ENCODE results near the gene SNX8.
A peak's percentile ranks its signal among the peaks of the same experiment; 100 is the strongest.

Gene SNX8

DNA sequence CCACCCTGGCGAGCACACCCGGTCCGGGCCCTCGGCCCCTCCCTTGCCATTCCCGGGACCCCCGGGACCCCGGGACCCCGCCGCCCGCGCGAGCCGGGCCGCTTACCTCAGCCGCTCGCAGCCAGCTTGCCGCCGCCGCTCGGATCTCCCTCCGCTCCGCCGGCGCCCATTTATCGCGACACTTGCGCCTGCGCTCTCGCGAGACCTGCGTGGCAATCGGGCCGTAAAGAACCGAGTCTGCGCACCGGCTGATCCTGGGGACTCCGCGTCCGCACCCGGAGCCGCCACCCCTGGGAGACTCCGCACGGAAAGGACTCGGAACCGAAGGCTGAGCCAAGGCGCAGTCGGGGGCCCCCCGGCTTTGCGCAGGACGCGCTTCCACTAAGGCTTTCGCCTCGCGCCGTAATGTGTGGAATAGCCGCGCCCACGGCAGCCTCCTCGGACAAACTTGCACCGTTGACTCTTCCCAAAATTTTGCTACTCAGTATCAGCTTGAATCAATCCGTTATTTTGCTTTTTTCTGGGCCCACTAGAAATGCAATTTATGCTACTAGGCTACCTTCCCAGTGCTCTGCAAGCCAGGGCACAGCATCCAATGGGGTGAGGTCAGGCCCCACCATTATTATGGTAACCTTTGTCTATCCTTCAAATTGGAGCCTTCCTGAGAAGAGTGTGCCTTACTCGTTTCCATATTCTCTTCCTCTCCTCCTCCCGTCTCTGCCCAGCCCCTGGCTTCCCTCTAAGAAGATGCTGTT, 81.3 kb downstream of the SNX8 start, which contains the start of gene MAD1L1:
TSS of gene MAD1L1 (minus strand) at position 180 of the 755 bp plus-strand sequence. CDS start 2,812 bp downstream, outside the sequence.
- peak; percentile 92 for ATAC-seq (replicated peaks)
- peak; percentile 85 to 88 (median 86) for DNase-seq
- no peaks in the 10 kb centered on the region for H3K9me3 Mint-ChIP-seq
- H3K27ac Mint-ChIP-seq: peak within 1 kb of the TSS; percentile 88
- peak within 1 kb of the TSS; percentile 89 to 91 for H3K4me3 Mint-ChIP-seq
- peaks cover 28% of the 10 kb centered on the region in 2 donors for H3K4me1 Mint-ChIP-seq (ENCODE audit: low read depth in 2 of 2)
- H3K36me3 Mint-ChIP-seq (ENCODE audit: insufficient read depth): peaks cover 37% of the 10 kb centered on the region
- no peaks in the 10 kb centered on the region for H3K27me3 Mint-ChIP-seq

DNA sequence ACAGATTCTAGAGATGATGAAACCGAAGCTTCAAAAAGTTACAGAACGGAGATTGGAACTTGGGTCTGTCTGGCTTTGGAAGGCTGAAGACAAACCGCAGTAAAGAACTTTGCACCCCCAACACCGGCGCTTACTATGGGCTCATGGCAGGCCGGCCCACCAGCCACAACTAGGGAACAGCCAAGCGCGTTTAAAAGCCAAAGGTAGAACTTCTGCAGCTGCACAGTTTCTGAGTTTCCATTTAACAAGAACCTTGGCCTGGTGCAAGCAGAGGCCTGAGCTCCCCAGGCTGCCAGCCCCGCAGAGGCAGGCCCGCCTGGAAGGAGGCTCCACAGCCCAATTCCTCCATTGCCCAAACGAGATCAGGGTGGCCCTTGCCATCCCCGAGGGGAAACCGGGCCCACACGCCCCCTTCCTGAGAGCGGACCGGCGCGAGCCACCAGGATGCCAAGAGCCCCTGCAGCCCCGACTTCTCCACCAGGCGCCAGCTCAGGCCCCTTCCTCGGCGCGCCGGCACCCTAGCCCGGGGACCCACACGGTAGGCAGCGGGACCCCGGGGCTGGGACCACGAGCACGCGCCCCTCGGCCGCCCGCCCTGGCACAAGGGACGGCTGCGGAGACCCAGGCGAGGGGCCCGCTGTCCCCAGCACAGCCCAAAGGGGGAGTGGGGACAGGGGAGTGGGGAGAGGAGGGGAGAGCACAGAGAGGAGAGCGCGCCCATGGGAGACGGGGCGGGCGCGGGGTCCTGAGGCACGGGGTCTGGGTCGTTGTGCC, 82.1 kb downstream of the SNX8 start:
- Mint-ChIP-seq H3K4me1 (ENCODE audit: low read depth in 2 of 2) (peaks cover 27 to 28% of the 10 kb centered on the region in 2 donors), H3K27me3 (no peaks in the 10 kb centered on the region), H3K27ac (peak overlapping the region; percentile 81 to 88), H3K36me3 (ENCODE audit: insufficient read depth) (peaks cover 34% of the 10 kb centered on the region), H3K4me3 (peak overlapping the region; percentile 89 to 91), H3K9me3 (no peaks in the 10 kb centered on the region)
- ATAC-seq (replicated peaks) (peak; percentile 58), DNase-seq (peak in 2 of 3 experiments; percentile 10 to 22)

DNA sequence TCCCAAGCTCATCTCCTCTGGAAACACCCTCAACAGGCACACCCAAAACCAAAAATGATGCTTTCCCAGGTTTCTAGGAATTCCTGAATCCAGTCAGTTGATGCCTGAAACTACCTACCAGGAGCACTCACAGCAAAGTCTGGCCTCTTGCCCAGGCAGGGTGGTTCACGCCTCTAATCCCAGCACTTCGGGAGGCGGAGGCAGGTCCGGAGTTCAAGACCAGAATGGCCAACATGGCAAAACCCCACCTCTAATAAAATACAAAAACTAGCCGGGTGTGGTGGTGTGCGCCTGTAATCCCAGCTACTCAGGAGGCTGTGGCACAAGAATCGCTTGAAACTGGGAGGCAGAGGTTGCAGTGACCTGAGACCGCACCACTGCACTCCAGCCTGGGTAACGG, 83.4 kb downstream of the SNX8 start:
- peak overlapping the region in 1 of 2 donors; percentile 31 for H3K4me3 Mint-ChIP-seq
- H3K9me3 Mint-ChIP-seq: no peaks in the 10 kb centered on the region
- no peaks in the 10 kb centered on the region for H3K27me3 Mint-ChIP-seq
- DNase-seq (no peak), ATAC-seq (replicated peaks) (no peak)
- H3K36me3 Mint-ChIP-seq (ENCODE audit: insufficient read depth): peaks cover 31% of the 10 kb centered on the region
- H3K27ac Mint-ChIP-seq: no peak overlapping the region
- peaks cover 28% of the 10 kb centered on the region in 2 donors for H3K4me1 Mint-ChIP-seq (ENCODE audit: low read depth in 2 of 2)

DNA sequence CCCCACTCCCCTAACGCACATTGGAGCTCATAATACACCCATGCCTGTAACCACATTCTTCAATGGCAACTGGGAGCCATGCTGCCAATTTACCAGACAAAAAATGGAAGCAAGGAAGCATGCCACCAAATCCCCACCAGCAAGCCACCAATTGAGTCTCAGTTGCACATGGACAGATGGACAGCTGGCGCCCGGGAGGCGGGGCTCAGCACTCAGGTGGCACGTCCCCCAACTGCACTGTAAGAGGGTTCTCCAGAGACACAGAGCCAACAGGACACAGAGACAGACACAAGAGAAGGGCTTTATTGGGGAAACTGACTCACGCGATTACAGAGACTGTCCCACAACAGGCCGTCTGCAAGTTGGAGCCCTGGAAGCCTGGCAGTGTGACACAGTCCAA, 84.0 kb downstream of the SNX8 start:
- Mint-ChIP-seq H3K36me3 (ENCODE audit: insufficient read depth) (peaks cover 35% of the 10 kb centered on the region), H3K4me1 (ENCODE audit: low read depth in 2 of 2) (peaks cover 28 to 30% of the 10 kb centered on the region in 2 donors), H3K4me3 (peak overlapping the region in 1 of 2 donors; percentile 38), H3K27ac (no peak overlapping the region), H3K9me3 (no peaks in the 10 kb centered on the region), H3K27me3 (no peaks in the 10 kb centered on the region)
- DNase-seq: no peak
- no peak for ATAC-seq (replicated peaks)

DNA sequence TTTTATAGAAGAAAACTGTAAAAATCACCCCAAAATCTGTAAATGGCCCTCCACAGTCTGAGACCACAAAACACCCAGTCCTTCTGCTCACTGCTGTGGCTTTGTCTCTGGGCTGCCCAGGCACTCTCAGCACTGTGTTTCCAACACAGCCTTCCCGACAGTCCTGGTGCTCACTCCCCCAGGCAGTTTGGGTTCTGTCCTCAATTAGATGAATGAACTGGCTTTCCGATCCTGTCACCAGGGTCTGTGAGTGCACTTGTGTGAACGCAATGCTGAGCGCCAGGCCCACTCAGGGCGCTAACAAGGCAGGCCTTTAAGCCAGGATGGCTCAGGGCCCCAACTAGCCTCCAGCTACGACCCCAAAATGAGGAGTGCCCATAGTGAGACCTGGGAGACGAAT, 84.8 kb downstream of the SNX8 start:
- no peak overlapping the region for H3K4me3 Mint-ChIP-seq
- no peaks in the 10 kb centered on the region for H3K27me3 Mint-ChIP-seq
- H3K9me3 Mint-ChIP-seq: no peaks in the 10 kb centered on the region
- no peak overlapping the region for H3K27ac Mint-ChIP-seq
- ATAC-seq (replicated peaks) (no peak), DNase-seq (no peak)
- peaks cover 28% of the 10 kb centered on the region for H3K36me3 Mint-ChIP-seq (ENCODE audit: insufficient read depth)
- peaks cover 23 to 30% of the 10 kb centered on the region in 2 donors for H3K4me1 Mint-ChIP-seq (ENCODE audit: low read depth in 2 of 2)

DNA sequence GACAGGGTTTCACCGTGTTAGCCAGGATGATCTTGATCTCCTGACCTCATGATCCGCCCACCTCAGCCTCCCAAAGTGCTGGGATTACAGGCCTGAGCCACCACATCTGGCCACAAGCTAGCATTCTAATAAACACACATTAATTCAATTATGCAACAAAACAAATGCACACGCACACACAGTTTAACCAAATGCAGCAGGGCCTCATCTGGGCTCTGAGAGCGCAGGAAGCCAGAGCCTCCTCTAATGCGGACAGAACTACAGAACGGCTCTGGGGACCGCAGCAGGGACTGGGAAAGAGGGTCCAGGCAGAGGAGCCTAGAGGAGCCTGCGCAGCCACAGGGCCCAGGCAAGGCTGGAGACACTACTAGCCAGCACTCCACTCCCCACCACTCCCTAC, 85.3 kb downstream of the SNX8 start:
- ATAC-seq (replicated peaks): no peak

DNA sequence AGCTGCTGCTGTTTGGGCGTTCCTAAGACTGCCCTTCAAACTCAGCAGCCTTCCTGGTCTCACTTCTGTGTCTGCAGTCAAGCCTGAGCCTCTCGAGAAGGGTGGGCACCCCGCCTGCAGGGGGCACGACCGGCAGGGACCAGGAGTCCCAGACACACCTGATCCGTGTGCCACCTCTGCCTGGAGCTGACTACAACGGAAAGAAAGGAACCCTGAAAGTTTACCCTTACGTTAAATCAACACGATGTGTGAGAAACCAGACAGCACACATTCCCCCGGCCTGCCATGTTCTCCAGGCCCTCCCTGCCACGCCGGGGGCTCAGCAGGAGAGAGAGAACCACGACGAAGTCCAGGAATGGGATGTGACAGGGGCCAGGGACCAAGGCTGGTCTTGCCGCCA, 86.5 kb downstream of the SNX8 start:
- Mint-ChIP-seq H3K27me3 (no peaks in the 10 kb centered on the region), H3K36me3 (ENCODE audit: insufficient read depth) (peaks cover 19% of the 10 kb centered on the region), H3K4me3 (no peak overlapping the region), H3K9me3 (no peaks in the 10 kb centered on the region), H3K27ac (peak overlapping the region in 1 of 2 donors; percentile 7), H3K4me1 (ENCODE audit: low read depth in 2 of 2) (peaks cover 16 to 31% of the 10 kb centered on the region in 2 donors)
- DNase-seq (no peak), ATAC-seq (replicated peaks) (no peak)

More for the DNA sequence above, 85.3 kb downstream of the SNX8 start:
- Mint-ChIP-seq H3K4me1 (ENCODE audit: low read depth in 2 of 2) (peaks cover 23 to 35% of the 10 kb centered on the region in 2 donors), H3K27ac (no peak overlapping the region), H3K9me3 (no peaks in the 10 kb centered on the region), H3K4me3 (no peak overlapping the region), H3K27me3 (no peaks in the 10 kb centered on the region), H3K36me3 (ENCODE audit: insufficient read depth) (peaks cover 27% of the 10 kb centered on the region)
- no peak for DNase-seq

DNA sequence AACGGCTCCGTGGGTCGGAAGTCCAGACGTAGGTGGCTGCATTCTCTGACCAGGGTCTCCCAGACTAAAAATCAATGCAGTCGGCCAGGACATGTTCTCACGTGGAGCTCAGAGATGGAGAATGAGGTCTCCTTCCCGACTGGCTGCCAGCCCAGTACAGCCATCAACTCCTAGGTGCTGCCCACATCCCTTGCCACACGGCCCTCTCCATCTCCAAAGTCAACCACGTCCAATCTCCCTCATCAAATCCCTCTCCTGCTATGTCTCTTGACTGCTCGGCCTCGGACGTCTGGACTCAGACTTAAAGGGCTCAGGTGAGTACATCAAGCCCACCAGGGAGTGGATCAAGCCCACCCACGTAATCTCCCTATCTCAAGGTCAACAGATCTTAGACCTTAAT, 88.4 kb downstream of the SNX8 start:
- H3K4me1 Mint-ChIP-seq (ENCODE audit: low read depth in 2 of 2): peaks cover 13 to 23% of the 10 kb centered on the region in 2 donors
- no peak overlapping the region for H3K4me3 Mint-ChIP-seq
- H3K9me3 Mint-ChIP-seq: no peaks in the 10 kb centered on the region
- ATAC-seq (replicated peaks) (no peak), DNase-seq (no peak)
- H3K27me3 Mint-ChIP-seq: no peaks in the 10 kb centered on the region
- H3K27ac Mint-ChIP-seq: peak overlapping the region in 1 of 2 donors; percentile 59
- H3K36me3 Mint-ChIP-seq (ENCODE audit: insufficient read depth): peaks cover 23% of the 10 kb centered on the region

DNA sequence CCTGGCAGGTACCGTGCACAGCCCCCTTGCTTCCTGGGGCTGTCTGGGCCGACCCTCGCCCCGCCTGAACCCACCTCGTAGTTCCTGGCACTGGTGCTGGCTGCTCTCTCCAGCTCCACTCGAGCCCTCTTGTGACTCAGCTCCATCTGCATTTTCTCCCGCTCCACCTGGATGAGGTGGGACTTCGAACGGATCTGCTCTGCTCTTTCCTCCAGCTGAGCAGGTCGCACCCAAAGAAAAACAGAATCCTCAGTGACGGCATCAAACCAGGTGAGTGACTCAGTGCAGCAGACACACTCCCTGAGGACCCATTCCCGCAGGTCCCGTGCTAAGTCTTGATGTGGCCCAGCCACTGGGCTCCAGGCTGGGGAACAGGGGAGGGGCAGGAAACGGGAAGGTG, 88.9 kb downstream of the SNX8 start:
- no peak overlapping the region for H3K4me3 Mint-ChIP-seq
- peak overlapping the region in 1 of 2 donors; percentile 59 for H3K27ac Mint-ChIP-seq
- ATAC-seq (replicated peaks): no peak
- H3K27me3 Mint-ChIP-seq: no peaks in the 10 kb centered on the region
- H3K4me1 Mint-ChIP-seq (ENCODE audit: low read depth in 2 of 2): peaks cover 13 to 23% of the 10 kb centered on the region in 2 donors
- H3K9me3 Mint-ChIP-seq: no peaks in the 10 kb centered on the region
- DNase-seq: no peak
- peaks cover 23% of the 10 kb centered on the region for H3K36me3 Mint-ChIP-seq (ENCODE audit: insufficient read depth)

DNA sequence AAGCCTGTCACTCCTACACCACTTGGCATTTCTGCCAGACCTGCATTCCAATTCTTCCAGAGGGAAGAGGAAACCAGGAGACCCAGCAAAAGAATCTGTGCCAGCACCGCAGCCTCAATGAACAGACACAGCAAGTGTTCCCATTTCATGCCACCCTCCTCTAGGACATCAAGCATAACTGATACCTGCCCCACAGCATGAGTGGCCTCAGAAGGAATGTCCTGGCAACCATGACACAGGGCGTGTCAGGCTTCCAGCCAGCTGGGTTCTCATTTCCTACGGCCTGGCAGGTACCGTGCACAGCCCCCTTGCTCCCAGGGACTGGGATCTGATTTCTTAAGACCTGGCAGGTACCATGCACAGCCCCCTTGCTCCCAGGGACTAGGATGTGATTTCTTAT, 89.3 kb downstream of the SNX8 start:
- peaks cover 9 to 19% of the 10 kb centered on the region in 2 donors for H3K4me1 Mint-ChIP-seq (ENCODE audit: low read depth in 2 of 2)
- H3K36me3 Mint-ChIP-seq (ENCODE audit: insufficient read depth): peaks cover 23% of the 10 kb centered on the region
- H3K4me3 Mint-ChIP-seq: no peak overlapping the region
- no peaks in the 10 kb centered on the region for H3K27me3 Mint-ChIP-seq
- DNase-seq: no peak
- ATAC-seq (replicated peaks): no peak
- no peaks in the 10 kb centered on the region for H3K9me3 Mint-ChIP-seq
- H3K27ac Mint-ChIP-seq: peak overlapping the region in 1 of 2 donors; percentile 59

DNA sequence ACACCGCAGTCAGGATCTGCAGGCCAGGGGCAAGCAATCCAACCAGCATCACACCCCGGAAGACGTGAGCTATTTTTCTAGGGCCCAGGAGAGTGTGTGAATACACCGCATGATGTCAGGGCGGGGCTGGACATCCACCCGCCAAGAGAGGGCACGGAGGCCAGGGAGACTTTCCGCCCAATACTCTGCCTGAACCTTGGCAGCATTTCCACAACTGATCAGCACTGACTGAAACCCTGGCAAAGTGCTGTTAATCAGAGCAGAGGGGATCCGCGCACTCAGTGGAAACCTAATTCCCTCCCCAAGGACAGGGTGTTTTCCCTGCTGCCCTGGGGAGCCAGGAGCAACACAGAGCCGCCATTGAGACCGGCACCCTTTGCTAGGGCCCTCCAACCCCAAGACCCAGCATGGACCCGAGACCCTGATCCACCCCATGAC, 89.7 kb downstream of the SNX8 start:
- Mint-ChIP-seq H3K4me1 (ENCODE audit: low read depth in 2 of 2) (peaks cover 5 to 15% of the 10 kb centered on the region in 2 donors), H3K27ac (no peak overlapping the region), H3K36me3 (ENCODE audit: insufficient read depth) (peaks cover 21% of the 10 kb centered on the region), H3K4me3 (no peak overlapping the region), H3K27me3 (no peaks in the 10 kb centered on the region), H3K9me3 (no peaks in the 10 kb centered on the region)
- no peak for ATAC-seq (replicated peaks)
- no peak for DNase-seq

DNA sequence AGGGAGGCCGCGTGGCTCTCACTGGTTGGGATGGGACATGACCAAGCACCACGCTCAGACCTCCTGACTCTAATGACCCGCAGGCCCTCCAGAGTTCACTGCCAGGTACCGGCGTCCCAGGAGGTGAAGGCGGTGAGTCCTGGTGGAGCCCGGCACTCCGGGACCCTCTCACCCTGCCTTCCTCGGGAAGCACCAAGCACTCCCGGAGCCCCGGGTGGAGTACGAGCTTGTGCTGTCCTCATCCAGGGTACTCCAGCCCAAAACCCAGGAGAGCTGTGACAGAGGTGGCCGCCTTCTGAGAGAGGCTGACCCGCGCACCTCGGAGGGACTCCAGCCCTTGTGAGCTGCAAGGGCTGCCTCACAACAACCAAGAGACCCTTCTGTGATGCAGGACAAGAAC, 90.9 kb downstream of the SNX8 start:
- no peaks in the 10 kb centered on the region for H3K27me3 Mint-ChIP-seq
- no peak overlapping the region for H3K4me3 Mint-ChIP-seq
- H3K4me1 Mint-ChIP-seq (ENCODE audit: low read depth in 2 of 2): peaks cover 3 to 13% of the 10 kb centered on the region in 2 donors
- no peak for DNase-seq
- H3K27ac Mint-ChIP-seq: no peak overlapping the region
- H3K9me3 Mint-ChIP-seq: no peaks in the 10 kb centered on the region
- ATAC-seq (replicated peaks): no peak
- H3K36me3 Mint-ChIP-seq (ENCODE audit: insufficient read depth): peaks cover 14% of the 10 kb centered on the region

DNA sequence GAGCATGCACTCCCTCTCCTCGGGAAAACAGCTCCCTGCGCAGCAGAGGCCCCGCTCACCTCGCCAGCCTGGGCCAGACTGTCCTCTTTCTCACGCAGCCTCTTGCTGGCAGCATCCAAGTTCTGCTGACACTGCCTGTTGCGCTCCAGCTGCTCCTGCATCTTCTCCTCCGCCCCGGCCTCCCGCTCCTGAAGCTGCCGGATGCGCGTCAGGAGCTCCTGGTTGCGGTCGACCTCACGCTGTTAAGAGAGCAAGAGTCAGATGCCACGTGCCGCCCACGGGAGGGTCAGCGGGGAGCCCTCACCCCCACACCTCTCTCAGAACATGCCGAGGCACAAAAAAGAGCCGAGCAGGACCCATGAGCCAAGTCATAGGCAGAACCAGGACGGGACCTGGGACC, 91.7 kb downstream of the SNX8 start:
- Mint-ChIP-seq H3K27ac (no peak overlapping the region), H3K4me3 (no peak overlapping the region), H3K4me1 (ENCODE audit: low read depth in 2 of 2) (peaks cover 3 to 13% of the 10 kb centered on the region in 2 donors), H3K27me3 (no peaks in the 10 kb centered on the region), H3K9me3 (no peaks in the 10 kb centered on the region), H3K36me3 (ENCODE audit: insufficient read depth) (peaks cover 12% of the 10 kb centered on the region)
- ATAC-seq (replicated peaks) (no peak), DNase-seq (no peak)

Measured in effector memory CD8-positive, alpha-beta T cell (primary cell).